Skeletal muscle tissue (tissue), 4 donors: ENCODE measurements around the gene KLHL18. TPM values are rescaled to one million over a fixed set of nuclear protein-coding genes. Genes with fewer than 3 reads are reported as not detected.

Experiments used
- H3K27ac ChIP-seq: one replicate; pipeline ENCODE4 v1.7.0; 2013; ENCODE audit warnings: mild to moderate bottlenecking, low read depth, low read length, inconsistent platforms
- H3K27me3 ChIP-seq, 3 donors: one replicate each; pipeline ENCODE4 v1.7.0; 2013; ENCODE audit warnings: low read length in 3 of 3; ENCODE audit not compliant: control insufficient read depth in 3 of 3, insufficient read depth in 3 of 3
- H3K36me3 ChIP-seq, 3 donors: one replicate each; pipeline ENCODE4 v1.7.0; 2013; ENCODE audit warnings: low read length in 3 of 3; ENCODE audit not compliant: control insufficient read depth in 3 of 3, insufficient read depth in 3 of 3
- H3K4me1 ChIP-seq, 3 donors: one replicate each; pipeline ENCODE4 v1.7.0; 2013; ENCODE audit warnings: low read length in 3 of 3, mild to moderate bottlenecking in 3 of 3; ENCODE audit not compliant: control insufficient read depth in 3 of 3, insufficient read depth in 3 of 3
- H3K4me3 ChIP-seq, 3 donors: one replicate each; pipeline ENCODE4 v1.7.0; 2013; ENCODE audit warnings: low read length in 3 of 3
- H3K9ac ChIP-seq, 3 donors: one replicate each; pipeline ENCODE4 v1.7.0; 2013; ENCODE audit warnings: low read length in 3 of 3, mild to moderate bottlenecking in 3 of 3, moderate library complexity in 2 of 3, low read depth in 1 of 3
- H3K9me3 ChIP-seq, 3 donors: one replicate each; pipeline ENCODE4 v1.7.0; 2013; ENCODE audit warnings: low read length in 3 of 3; ENCODE audit not compliant: control insufficient read depth in 3 of 3
- total RNA-seq: library from RNA; depleted of rRNA; stranded (reverse); fragments of >200 nt; gene quantifications from one replicate; pipeline ENCODE4 v1.2.3, GENCODE V29; 2014
- donor health status: Osteomylitis.

KLHL18 gene
- total RNA-seq, 1 donor from 2014 or later = 11.5 TPM

DNA sequence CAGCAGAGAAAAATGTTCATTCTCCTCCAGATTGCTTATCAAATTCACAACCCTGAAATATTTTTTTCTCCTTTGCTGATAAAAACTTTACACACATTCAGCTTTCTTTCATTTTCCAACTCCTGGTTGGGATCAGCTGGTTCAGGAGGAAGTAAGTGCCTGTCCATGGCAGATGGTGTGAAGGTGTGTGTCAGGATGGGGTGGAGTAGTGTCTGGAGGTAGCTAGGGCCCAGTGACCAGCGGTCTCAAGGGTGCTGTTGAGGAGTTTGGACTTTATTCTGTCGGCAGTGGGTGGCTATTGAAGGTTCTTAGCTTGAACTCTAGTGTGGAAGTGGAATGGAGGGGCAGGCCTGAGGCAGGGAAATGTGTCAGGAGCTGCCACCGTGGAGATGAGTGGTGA, 51.2 kb downstream of the KLHL18 start:
- Histone ChIP-seq H3K9ac (no peak overlapping the region), H3K4me1 (peaks cover 0 to 4% (median 2%) of the 10 kb centered on the region in 3 donors), H3K36me3 (peaks cover 44 to 69% (median 57%) of the 10 kb centered on the region in 3 donors), H3K4me3 (no peak overlapping the region), H3K27me3 (no peaks in the 10 kb centered on the region), H3K27ac (no peak overlapping the region), H3K9me3 (no peaks in the 10 kb centered on the region)

DNA sequence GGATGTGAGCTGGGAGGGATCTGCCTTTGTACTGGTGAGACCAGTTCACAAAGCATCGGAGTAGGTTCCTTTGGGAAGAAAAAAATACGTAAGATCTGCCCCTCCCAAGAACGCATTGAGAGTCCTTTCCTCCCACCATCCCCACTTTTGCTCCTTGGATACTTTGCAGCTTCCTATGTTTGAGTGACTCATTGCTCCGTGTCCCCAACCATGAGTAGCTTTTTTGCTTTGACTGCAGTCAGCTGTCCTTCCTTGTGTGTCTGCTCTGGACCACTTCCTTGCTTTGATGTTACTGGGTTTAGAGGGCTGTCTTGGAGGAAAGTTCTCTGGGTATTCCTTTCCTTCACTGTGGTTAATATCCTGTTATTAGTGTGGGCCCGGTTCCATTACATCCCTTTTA, 54.9 kb downstream of the KLHL18 start:
- H3K9me3 ChIP-seq = no peaks in the 10 kb centered on the region

DNA sequence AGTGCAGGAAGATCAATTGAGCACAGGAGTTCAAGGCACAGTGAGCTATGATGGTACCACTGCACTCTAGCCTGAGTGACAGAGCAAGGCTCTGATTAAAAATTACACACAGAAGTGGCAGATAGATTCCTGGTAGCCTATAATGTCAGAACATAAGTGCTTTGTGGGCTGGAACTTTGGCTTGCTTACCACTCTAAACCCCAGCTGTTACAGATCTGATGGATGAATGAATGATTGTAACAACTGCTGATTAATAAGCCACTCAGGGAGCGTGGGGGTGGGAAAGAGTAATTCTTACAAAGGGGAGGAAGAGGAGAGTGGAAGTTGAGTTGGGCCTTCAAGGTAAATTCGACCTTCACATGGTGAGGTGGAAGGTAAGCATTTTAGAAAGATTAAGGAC, 57.2 kb downstream of the KLHL18 start:
- H3K27me3 ChIP-seq = no peaks in the 10 kb centered on the region
- H3K4me3 ChIP-seq = no peak overlapping the region
- H3K36me3 ChIP-seq = peaks cover 57 to 73% (median 58%) of the 10 kb centered on the region in 3 donors

More for the DNA sequence above, 54.9 kb downstream of the KLHL18 start:
- H3K36me3 ChIP-seq = peaks cover 52 to 79% (median 59%) of the 10 kb centered on the region in 3 donors
- no peak overlapping the region for H3K27ac ChIP-seq
- no peaks in the 10 kb centered on the region for H3K27me3 ChIP-seq
- H3K4me1 ChIP-seq = peaks cover 0 to 4% (median 2%) of the 10 kb centered on the region in 3 donors
- H3K9ac ChIP-seq = no peak overlapping the region
- no peak overlapping the region for H3K4me3 ChIP-seq

DNA sequence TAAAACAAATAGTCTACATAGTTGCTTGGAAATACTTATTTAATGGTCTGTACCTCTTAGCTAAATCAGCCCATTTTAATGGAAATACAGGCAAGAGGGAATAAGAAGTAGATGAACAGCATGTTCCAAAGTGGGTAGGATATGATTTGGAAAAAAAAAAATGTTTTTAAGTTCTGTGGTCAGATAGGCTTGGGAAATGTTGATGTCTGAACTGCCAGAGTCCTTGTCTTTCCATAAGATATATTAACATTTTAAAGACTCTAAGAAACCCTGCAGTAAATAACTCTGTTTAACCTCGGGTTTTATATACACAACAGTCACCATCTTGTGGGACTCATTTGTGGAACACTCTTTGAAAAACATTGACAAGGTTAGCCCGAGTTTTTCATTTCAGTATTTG, 58.1 kb downstream of the KLHL18 start:
- H3K27me3 ChIP-seq = no peaks in the 10 kb centered on the region
- H3K27ac ChIP-seq = no peak overlapping the region
- H3K9ac ChIP-seq = no peak overlapping the region
- H3K4me1 ChIP-seq = no peaks in the 10 kb centered on the region
- no peaks in the 10 kb centered on the region for H3K9me3 ChIP-seq
- H3K4me3 ChIP-seq = no peak overlapping the region
- peaks cover 55 to 68% (median 58%) of the 10 kb centered on the region in 3 donors for H3K36me3 ChIP-seq

More for the DNA sequence above, 57.2 kb downstream of the KLHL18 start:
- Histone ChIP-seq H3K4me1 (peaks cover 0 to 4% (median 1%) of the 10 kb centered on the region in 3 donors), H3K27ac (no peak overlapping the region), H3K9ac (no peak overlapping the region), H3K9me3 (no peaks in the 10 kb centered on the region)

DNA sequence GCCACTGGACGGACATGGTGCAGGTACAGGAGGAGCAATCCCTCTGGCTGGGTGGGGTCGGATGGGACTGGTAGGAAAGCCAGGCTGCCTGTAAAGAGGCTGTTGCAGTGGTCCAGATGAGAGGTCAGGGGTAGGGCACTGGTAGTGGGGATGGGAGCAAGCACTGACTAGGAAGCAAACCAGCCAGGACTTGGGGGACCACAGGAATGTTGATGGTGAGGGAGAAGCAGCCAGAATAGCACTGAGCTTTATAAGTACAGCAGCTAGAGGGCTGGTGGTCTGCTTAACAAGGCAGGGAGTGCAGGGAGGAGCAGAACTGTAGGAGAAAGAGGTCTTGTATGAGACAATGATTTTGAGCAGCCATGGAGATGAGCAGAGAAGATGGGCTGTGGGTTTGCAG, 59.4 kb downstream of the KLHL18 start:
- peaks cover 45 to 55% (median 46%) of the 10 kb centered on the region in 3 donors for H3K36me3 ChIP-seq

DNA sequence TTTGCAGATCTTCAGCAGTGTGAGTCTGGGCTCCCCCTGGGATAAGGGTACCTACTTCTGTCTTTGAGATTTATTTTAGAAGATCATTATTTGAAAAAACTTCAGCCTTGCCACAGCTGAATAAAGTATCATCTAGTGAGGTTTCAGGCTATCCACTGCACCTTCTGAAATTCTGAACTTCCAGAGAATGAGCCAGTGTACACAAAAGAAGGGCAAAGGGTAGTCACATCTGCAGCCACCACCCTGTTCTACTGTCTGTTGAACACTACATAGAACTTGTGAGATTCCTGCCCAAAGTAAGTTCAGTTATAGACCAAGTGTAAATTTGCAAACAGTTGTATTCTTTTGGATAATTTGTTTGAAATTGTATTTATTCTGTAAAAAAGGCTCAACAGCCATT, 60.1 kb downstream of the KLHL18 start:
- H3K9me3 ChIP-seq = no peaks in the 10 kb centered on the region
- H3K36me3 ChIP-seq = peaks cover 41 to 49% (median 42%) of the 10 kb centered on the region in 3 donors
- H3K4me1 ChIP-seq = peaks cover 3 to 8% (median 7%) of the 10 kb centered on the region in 3 donors
- H3K9ac ChIP-seq = no peak overlapping the region
- no peaks in the 10 kb centered on the region for H3K27me3 ChIP-seq
- H3K27ac ChIP-seq = no peak overlapping the region
- no peak overlapping the region for H3K4me3 ChIP-seq

More for the DNA sequence above, 59.4 kb downstream of the KLHL18 start:
- Histone ChIP-seq H3K27me3 (no peaks in the 10 kb centered on the region), H3K9ac (peak overlapping the region in 1 of 3 donors; percentile 33), H3K4me3 (no peak overlapping the region), H3K9me3 (no peaks in the 10 kb centered on the region), H3K4me1 (peaks cover 2 to 4% (median 3%) of the 10 kb centered on the region in 3 donors), H3K27ac (no peak overlapping the region)

DNA sequence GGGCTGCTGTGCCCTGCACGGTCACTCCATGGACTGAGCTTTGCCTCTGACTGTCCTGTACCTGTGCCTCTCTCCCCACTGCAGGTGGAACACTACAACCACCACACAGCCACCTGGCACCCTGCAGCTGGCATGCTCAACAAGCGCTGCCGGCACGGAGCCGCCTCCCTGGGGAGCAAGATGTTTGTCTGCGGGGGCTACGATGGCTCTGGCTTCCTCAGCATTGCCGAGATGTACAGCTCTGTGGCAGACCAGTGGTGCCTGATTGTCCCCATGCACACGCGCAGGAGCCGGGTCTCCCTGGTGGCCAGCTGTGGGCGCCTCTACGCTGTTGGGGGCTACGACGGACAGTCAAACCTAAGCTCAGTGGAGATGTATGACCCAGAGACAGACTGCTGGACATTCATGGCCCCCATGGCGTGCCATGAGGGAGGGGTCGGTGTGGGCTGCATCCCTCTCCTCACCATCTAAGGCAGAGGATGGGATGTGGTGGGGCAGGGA, 60.8 kb downstream of the KLHL18 start:
- Histone ChIP-seq H3K27me3 (no peaks in the 10 kb centered on the region), H3K4me1 (peaks cover 3 to 8% (median 8%) of the 10 kb centered on the region in 3 donors), H3K36me3 (peaks cover 39 to 49% (median 42%) of the 10 kb centered on the region in 3 donors), H3K4me3 (no peak overlapping the region), H3K9me3 (no peaks in the 10 kb centered on the region), H3K27ac (no peak overlapping the region), H3K9ac (no peak overlapping the region)

DNA sequence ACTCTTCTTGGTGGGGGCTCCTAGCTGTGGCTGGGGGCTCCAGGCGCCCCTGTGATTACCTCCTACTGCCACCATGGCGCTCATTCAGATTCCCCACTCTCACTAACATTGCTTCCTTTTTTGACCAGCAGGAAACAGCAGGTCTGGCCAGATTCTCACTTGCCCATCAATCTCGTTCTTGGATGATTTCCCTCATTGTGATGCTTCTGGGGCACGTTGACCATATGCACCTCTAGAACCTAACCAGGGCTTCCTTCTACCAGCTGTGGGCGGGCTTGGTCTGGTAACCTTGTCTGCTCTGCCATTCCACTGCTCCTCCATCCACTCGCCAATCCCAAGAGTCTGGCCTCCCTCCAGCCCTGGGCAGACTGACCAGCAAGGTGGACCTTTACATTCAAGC, 62.2 kb downstream of the KLHL18 start:
- Histone ChIP-seq H3K4me1 (peaks cover 3 to 8% (median 8%) of the 10 kb centered on the region in 3 donors), H3K36me3 (peaks cover 33 to 39% (median 33%) of the 10 kb centered on the region in 3 donors), H3K27ac (no peak overlapping the region), H3K27me3 (no peaks in the 10 kb centered on the region), H3K9ac (no peak overlapping the region), H3K4me3 (no peak overlapping the region), H3K9me3 (no peaks in the 10 kb centered on the region)

DNA sequence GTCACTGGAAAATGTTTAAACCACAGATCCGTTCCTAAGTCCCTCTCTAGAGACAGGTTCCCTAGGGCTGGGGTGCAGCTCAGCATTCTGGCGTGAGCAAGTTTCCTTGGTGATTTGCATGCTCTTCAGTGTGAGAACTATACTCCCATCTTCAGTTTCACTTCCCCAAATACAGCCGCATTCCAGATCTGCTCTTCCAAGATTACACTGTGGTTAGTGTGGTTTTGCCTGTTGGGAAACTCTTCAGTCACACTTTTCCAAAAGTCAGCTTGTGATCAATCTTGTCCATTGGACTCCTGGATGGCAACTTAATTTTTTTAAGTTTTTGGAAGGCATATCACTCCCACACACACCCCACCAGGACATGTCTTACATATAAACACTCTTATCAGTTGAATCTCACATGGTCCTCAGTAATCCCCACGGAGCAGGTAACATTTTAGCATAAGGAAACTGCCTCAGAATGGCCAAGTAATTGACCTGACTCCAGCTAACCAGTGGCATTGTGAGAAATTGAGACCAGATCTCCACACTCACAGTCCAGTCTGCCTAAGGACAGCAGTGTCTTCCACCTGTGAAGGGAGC, 64.6 kb downstream of the KLHL18 start:
- Histone ChIP-seq H3K27ac (no peak overlapping the region), H3K4me1 (peaks cover 3 to 8% (median 8%) of the 10 kb centered on the region in 3 donors), H3K27me3 (no peaks in the 10 kb centered on the region), H3K9me3 (no peaks in the 10 kb centered on the region), H3K36me3 (peaks cover 20 to 24% (median 23%) of the 10 kb centered on the region in 3 donors), H3K4me3 (no peak overlapping the region), H3K9ac (peak overlapping the region in 1 of 3 donors; percentile 15)

DNA sequence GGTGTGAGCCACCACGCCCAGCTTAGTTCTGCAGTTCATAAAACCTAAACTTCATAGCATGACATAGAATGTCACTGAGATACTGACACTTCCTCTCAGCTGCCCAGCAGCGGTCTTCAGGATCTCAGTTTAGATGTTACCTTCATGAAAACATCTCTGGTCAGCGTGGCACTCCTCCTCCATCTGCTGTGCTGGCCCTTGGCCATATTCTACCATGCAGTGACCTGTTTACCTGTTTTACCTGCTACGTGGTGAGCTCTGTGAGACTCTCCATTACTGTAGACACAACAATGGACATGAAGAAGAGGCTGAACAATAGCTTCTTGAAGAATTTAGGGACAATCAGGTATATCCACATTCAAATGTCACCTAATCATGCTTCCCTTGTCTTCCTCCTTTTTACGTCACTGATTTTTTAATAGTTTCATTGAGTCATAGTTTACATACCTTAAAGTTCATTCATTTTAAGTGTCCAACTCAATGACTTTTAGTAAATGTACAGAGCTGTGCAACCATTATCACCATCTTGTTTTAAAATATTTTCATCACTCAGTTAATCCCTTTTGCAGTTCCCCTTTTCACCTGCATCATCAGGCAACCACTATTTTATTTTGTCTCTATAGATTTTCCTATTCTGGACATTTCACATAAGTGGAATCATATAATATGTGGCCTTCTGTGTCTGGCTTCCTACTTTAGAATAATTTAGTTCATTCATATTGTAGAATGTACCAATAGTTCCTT, 65.8 kb downstream of the KLHL18 start:
- H3K9me3 ChIP-seq = no peaks in the 10 kb centered on the region
- peaks cover 11 to 14% (median 12%) of the 10 kb centered on the region in 3 donors for H3K36me3 ChIP-seq
- no peak overlapping the region for H3K4me3 ChIP-seq
- H3K4me1 ChIP-seq = peaks cover 3 to 8% (median 8%) of the 10 kb centered on the region in 3 donors
- H3K9ac ChIP-seq = no peak overlapping the region
- H3K27me3 ChIP-seq = no peaks in the 10 kb centered on the region
- no peak overlapping the region for H3K27ac ChIP-seq
